Measurements from ENCODE around the gene CCDC172.
"Not testable (repeated sequence)": the region's sequence is repeated elsewhere in the genome, so short reads cannot be mapped to it uniquely, and the experiment has no call there.

CCDC172 gene

GRCh38 chr10:116371737-116372136 lies 47.5 kb downstream of the CCDC172 start:
- no peak overlapping the region for H3K27ac ChIP-seq
- TF ChIP-seq ZFX (IDR thresholded peaks at IDR 0.05; ENCODE audit: borderline replicate concordance): no peak
- TF ChIP-seq, protein P1, sequence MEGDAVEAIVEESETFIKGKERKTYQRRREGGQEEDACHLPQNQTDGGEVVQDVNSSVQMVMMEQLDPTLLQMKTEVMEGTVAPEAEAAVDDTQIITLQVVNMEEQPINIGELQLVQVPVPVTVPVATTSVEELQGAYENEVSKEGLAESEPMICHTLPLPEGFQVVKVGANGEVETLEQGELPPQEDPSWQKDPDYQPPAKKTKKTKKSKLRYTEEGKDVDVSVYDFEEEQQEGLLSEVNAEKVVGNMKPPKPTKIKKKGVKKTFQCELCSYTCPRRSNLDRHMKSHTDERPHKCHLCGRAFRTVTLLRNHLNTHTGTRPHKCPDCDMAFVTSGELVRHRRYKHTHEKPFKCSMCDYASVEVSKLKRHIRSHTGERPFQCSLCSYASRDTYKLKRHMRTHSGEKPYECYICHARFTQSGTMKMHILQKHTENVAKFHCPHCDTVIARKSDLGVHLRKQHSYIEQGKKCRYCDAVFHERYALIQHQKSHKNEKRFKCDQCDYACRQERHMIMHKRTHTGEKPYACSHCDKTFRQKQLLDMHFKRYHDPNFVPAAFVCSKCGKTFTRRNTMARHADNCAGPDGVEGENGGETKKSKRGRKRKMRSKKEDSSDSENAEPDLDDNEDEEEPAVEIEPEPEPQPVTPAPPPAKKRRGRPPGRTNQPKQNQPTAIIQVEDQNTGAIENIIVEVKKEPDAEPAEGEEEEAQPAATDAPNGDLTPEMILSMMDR (IDR thresholded peaks at IDR 0.05): no peak

- TF ChIP-seq ZFX (IDR thresholded peaks at IDR 0.05; ENCODE audit: borderline replicate concordance): no peak
- TF ChIP-seq, protein P1 (IDR thresholded peaks at IDR 0.05): no peak
- no peak overlapping the region for H3K27ac ChIP-seq
These were observed 58.0 kb downstream of the CCDC172 start for GRCh38 chr10:116382290-116382689.

- no peak overlapping the region for H3K27ac ChIP-seq
- no peak for TF ChIP-seq ZFX (IDR thresholded peaks at IDR 0.05; ENCODE audit: borderline replicate concordance)
- TF ChIP-seq, protein P1 (IDR thresholded peaks at IDR 0.05): no peak
These were observed 61.1 kb downstream of the CCDC172 start for GRCh38 chr10:116385311-116385710.

- no peak overlapping the region for H3K27ac ChIP-seq
- no peak for TF ChIP-seq ZFX (IDR thresholded peaks at IDR 0.05; ENCODE audit: borderline replicate concordance)
- TF ChIP-seq, protein P1 (IDR thresholded peaks at IDR 0.05): peak; percentile 76
These were observed 62.0 kb downstream of the CCDC172 start for GRCh38 chr10:116385994-116386809.

GRCh38 chr10:116393246-116393831 lies 69.1 kb downstream of the CCDC172 start:
- H3K27ac ChIP-seq: not testable (repeated sequence)

DNA sequence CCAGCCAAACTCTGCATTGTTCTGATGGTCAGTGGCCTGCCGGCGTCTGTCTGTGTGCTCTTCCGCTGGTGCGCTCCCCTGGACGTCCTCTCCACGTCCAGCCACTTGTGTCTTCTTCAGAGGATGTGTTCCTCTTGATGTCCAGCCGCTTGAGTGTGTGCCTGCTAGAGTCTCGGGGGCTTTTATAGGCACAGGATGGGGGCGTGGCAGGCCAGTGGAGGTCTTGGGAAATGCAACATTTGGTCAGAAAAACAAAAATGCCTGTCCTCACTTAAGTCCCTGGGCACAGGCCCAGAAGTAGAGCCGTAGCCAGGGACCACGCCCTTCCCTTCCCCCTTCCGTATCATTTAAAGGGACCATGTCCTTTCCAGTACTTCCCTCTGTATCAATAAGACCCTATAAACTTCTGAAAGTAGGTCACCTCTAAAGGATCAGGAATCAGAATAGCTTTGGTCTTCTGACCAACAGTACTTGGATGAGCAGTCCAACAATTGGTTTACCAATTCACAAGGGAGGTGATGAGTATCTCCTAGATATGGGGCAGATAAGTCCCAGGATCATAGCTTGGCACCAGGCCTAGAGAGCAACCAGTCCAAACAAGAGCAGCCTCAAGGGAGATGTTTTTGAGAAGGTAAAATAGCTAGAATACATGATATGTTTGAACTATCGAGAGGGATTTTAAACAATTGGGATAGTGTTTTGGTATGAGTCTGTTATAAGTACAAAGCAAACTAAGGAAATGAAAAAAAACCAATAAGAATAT lies 71.2 kb downstream of the CCDC172 start:
- TF ChIP-seq, protein P1 (IDR thresholded peaks at IDR 0.05): no peak
- TF ChIP-seq ZFX (IDR thresholded peaks at IDR 0.05; ENCODE audit: borderline replicate concordance): no peak
- H3K27ac ChIP-seq: no peak overlapping the region

DNA sequence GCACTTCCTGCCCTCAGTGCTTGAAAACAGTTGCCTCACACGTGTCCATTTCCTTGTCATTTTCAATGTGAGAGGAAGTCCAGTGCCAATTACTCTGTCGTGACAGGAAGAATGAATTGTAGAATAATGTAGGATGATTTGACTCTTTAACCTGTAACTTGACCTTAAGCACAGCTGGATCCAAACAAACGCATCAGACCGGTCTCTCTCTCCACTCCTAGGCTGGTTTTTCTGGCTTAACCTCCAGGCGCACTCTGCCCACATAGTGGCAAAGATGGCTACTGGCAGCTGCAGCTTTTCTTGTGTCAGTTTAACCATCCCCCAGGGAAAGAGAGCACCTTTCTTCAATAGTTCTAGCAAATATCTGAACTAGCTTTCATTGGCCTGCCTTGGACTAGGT lies 74.0 kb downstream of the CCDC172 start:
- TF ChIP-seq ZFX (IDR thresholded peaks at IDR 0.05; ENCODE audit: borderline replicate concordance): no peak
- TF ChIP-seq, protein P1 (IDR thresholded peaks at IDR 0.05): no peak

More for the DNA sequence above, 74.0 kb downstream of the CCDC172 start:
- no peak overlapping the region for H3K27ac ChIP-seq
